HFF-Myc (cell line): ENCODE results near the gene CAPN5.

Source experiments
- DNase-seq: peaks from one replicate; pipeline ENCODE4 v3.0.0-alpha.2; 2011; ENCODE audit warnings: low read depth; ENCODE audit errors: extremely low read depth
- H3K4me3 ChIP-seq: replicated peaks from 2 replicates; pipeline ENCODE4 v1.5.1; 2011; ENCODE audit warnings: low read depth, mild to moderate bottlenecking, control low read depth, low read length
- TF ChIP-seq, protein P1 (sequence below): IDR thresholded peaks from 2 replicates; pipeline ENCODE4 v1.5.1; 2012; ENCODE audit warnings: mild to moderate bottlenecking, low read depth, low read length, control low read depth; ENCODE audit errors: missing control alignments

The CAPN5 gene

DNA sequence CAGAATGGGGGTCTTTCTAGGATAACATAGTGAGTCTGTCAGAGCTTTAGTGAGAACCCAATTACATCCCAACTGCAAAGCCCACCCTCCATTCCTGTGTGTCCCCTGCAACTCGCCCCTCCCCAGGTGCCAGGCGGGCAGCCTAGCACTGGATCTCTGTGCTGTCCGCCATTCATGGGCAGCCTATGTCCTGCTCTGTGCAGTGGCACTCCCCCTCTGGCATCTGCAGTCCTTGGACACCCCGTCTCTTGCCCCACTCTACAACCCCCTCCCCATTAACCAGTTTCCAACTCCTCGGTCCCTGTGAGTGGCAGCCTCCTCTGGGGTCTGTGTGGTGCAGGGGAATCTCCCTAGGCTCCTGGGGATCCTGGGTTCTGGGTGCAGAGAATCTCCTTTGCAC lies 98.3 kb downstream of the CAPN5 start:
- DNase-seq: no peak
- TF ChIP-seq, protein P1, sequence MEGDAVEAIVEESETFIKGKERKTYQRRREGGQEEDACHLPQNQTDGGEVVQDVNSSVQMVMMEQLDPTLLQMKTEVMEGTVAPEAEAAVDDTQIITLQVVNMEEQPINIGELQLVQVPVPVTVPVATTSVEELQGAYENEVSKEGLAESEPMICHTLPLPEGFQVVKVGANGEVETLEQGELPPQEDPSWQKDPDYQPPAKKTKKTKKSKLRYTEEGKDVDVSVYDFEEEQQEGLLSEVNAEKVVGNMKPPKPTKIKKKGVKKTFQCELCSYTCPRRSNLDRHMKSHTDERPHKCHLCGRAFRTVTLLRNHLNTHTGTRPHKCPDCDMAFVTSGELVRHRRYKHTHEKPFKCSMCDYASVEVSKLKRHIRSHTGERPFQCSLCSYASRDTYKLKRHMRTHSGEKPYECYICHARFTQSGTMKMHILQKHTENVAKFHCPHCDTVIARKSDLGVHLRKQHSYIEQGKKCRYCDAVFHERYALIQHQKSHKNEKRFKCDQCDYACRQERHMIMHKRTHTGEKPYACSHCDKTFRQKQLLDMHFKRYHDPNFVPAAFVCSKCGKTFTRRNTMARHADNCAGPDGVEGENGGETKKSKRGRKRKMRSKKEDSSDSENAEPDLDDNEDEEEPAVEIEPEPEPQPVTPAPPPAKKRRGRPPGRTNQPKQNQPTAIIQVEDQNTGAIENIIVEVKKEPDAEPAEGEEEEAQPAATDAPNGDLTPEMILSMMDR: no peak
- H3K4me3 ChIP-seq: no peak overlapping the region

DNA sequence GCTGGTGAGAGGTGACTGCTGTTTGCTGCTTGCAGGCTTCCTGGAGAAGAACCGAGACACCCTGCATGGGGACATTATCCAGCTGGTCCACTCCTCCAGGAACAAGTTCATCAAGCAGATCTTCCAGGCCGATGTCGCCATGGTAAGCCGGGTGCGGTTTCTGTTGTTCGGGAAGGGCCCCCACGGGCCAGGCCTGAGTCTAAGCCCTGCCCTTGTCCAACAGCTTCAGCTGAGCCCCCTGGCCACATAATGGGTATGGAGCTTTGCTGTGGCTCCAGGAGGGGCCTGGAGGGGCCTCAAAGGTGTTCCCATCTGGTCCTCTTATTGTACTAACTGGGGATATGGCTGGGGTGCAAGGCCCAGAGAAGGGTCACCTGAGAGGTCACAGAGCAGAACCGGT lies 99.2 kb downstream of the CAPN5 start:
- TF ChIP-seq, protein P1: no peak
- no peak overlapping the region for H3K4me3 ChIP-seq

GRCh38 chr11:77167111-77167626 lies 100.4 kb downstream of the CAPN5 start:
- no peak for DNase-seq
- H3K4me3 ChIP-seq: no peak overlapping the region
- TF ChIP-seq, protein P1: no peak

More for the DNA sequence above, 99.2 kb downstream of the CAPN5 start:
- no peak for DNase-seq

DNA sequence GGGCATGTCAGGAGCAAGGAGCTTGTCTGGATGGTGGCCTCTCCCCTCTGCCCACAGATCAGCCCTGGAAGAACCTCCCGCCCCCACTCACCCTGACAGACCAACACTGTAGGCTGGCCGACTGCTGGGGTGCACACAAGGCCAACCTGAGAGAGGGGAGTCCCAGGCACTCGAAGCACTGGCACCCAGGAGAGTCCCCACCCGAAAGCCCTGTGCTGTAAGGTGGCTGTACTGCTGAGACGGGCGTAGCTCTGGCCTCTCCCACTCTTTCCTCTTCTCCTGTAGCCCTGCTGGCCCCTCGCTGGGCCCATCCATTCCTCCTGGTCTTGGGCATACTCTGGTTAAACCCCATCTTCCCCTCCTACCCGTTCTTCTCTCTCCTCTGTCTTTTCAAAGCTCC lies 101.0 kb downstream of the CAPN5 start:
- no peak for DNase-seq
- TF ChIP-seq, protein P1: no peak
- no peak overlapping the region for H3K4me3 ChIP-seq

GRCh38 chr11:77170107-77170506 lies 103.3 kb downstream of the CAPN5 start:
- TF ChIP-seq, protein P1: no peak
- H3K4me3 ChIP-seq: no peak overlapping the region
- DNase-seq: no peak

GRCh38 chr11:77171254-77171653 lies 104.5 kb downstream of the CAPN5 start:
- no peak overlapping the region for H3K4me3 ChIP-seq
- no peak for DNase-seq
- TF ChIP-seq, protein P1: no peak
